KBM-7 (cell line): ENCODE data around the gene GABRD.

Experiments
- DNase-seq: peaks from one replicate; pipeline ENCODE4 v3.0.0-alpha.2; 2015
- in situ Hi-C: fragments of 300-500 bp; cut with MboI; formaldehyde crosslinking; loops from 2 replicates; pipeline ENCODE4 v1.14.3; 2020; ENCODE audit warnings: low sequenced_read_pairs, low pct_unique_long_range_greater_than_20kb, mixed read lengths

Gene GABRD

GRCh38 chr1:2070016-2070415, 50.9 kb downstream of the GABRD start:
- no peak for DNase-seq
- in situ Hi-C loops, result no loop called here

- in situ Hi-C loops, result no loop called here
- no peak for DNase-seq
Measured at GRCh38 chr1:2070800-2071530, 51.8 kb downstream of the GABRD start.

GRCh38 chr1:2072109-2072806, 53.1 kb downstream of the GABRD start:
- in situ Hi-C loops, result no loop called here
- no peak for DNase-seq

GRCh38 chr1:2072891-2073290, 53.7 kb downstream of the GABRD start:
- in situ Hi-C loops, result no loop called here

GRCh38 chr1:2073382-2074230, 54.5 kb downstream of the GABRD start:
- no peak for DNase-seq
- in situ Hi-C loops, result no loop called here

More at GRCh38 chr1:2072891-2073290, 53.7 kb downstream of the GABRD start:
- no peak for DNase-seq

GRCh38 chr1:2074396-2074795, 55.3 kb downstream of the GABRD start:
- in situ Hi-C loops, result no loop called here
- no peak for DNase-seq

GRCh38 chr1:2074944-2075740, 56.0 kb downstream of the GABRD start:
- in situ Hi-C loops, result no loop called here
- no peak for DNase-seq

- in situ Hi-C loops, result no loop called here
Measured at GRCh38 chr1:2076826-2077225, 57.7 kb downstream of the GABRD start.

GRCh38 chr1:2078170-2078569, 59.0 kb downstream of the GABRD start:
- in situ Hi-C loops, result no loop called here
- no peak for DNase-seq

More at GRCh38 chr1:2076826-2077225, 57.7 kb downstream of the GABRD start:
- DNase-seq, result no peak

- DNase-seq, result no peak
- in situ Hi-C loops, result no loop called here
Measured at GRCh38 chr1:2079396-2080085, 60.4 kb downstream of the GABRD start.

GRCh38 chr1:2080140-2080539, 61.0 kb downstream of the GABRD start:
- in situ Hi-C loops, result no loop called here
- DNase-seq, result no peak
